HG02642 (cell line): ENCODE data around the gene KBTBD4.
A peak's percentile ranks its signal among the peaks of the same experiment; 100 is the strongest.

ENCODE experiments used
- ATAC-seq: cut with Tn5 transposase; IDR thresholded peaks from one replicate; pipeline ENCODE4 v1.9.1; 2021; ENCODE audit warnings: mild to moderate bottlenecking; ENCODE audit not compliant: unreplicated experiment, poor library complexity

The KBTBD4 gene

DNA sequence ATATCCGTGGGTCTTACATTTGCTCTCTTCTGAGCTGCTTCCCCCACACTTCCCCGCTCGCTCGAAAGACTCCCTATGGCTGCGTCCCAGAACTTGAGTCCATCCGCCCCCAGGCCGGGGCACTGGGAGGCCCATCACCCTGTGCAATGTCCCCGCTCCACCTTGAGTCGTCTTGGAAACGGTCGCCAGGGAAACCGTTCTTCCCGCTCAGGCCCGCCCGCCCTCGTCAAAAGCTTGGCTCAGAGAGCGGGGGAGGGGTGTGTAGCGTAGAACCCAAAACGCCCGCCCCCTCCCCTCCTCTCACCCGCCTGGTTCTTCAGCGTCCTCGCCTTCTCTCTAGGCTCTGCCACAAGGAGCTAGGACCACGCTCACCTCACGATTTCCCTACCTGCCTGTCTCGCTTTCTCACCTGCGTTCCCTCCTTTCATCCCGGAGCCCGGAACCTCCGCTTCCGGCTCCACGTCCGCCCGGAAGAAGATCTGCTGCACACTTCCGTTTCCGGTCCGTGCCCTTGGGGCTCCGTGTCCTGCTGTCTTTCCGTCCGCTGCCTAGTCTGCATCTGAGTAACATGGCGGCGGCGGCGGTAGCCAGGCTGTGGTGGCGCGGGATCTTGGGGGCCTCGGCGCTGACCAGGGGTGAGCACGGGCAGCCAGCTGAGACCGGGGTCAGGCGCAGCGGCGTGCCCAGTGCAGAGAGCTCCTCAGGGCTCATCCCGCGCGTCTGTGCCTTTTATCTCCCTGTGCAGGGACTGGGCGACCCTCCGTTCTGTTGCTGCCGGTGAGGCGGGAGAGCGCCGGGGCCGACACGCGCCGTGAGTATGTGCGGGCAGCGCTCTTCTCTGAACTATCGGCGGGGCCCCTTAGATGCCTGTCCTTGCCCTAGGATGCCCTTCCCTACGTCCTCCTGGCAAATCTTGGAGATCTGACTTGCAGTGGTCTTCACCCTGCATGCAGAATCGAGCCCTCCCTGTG is at the start of gene KBTBD4, which contains the start of gene NDUFS3:
Gene KBTBD4 (minus strand): TSS at position 447 of the 971 bp plus-strand sequence. CDS start 19 bp downstream, at position 428.
Gene NDUFS3 (plus strand): TSS at position 551 of the 971 bp plus-strand sequence. CDS start 18 bp downstream, at position 569.
- ATAC-seq: peak; percentile 95

DNA sequence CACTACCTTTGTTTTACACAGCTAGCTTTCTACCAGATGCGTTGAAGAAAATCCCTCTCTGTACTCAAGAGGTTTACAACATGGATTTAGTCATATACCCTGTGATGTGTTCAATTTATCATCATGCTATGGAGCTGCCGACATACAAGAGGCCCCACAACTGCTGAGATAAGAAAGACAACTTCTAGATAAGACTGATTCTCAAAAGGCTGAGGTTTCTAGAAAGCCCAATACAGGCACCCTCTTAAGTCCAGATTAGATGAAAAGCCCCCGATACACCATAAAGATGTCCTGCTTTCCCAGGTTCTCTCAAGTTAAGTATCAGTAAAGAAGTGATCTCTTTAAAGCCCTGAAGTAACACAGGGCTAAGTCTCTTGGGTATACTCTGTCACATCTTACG is 49.3 kb upstream of the KBTBD4 start:
- no peak for ATAC-seq

- no peak for ATAC-seq
Measured at GRCh38 chr11:47626234-47626633, 47.5 kb upstream of the KBTBD4 start.

DNA sequence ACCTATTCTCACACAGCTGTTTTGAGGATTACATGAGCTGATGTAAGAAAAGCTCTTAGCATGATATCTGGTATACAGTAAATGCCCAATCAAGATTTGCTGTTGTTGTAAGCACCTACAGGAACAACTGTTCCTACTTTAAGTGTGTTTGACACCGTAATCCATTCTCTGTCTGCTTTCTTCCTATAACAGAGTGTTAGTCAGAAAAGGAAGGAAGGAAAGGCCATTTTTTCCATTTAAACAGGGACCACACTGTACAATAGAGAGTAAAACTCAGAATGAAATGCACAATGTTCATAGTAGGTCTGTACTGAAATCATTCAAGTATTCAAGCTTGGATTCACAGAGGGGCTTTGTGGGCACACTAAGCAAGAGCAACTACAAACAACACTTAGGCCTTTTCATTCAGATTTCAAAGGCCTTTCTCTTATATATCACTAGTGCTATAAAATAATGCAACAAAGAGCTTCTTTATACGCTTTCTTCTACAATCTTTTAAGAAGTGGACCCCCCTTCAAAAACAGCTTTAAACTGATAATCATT is 42.1 kb upstream of the KBTBD4 start:
- ATAC-seq: no peak

DNA sequence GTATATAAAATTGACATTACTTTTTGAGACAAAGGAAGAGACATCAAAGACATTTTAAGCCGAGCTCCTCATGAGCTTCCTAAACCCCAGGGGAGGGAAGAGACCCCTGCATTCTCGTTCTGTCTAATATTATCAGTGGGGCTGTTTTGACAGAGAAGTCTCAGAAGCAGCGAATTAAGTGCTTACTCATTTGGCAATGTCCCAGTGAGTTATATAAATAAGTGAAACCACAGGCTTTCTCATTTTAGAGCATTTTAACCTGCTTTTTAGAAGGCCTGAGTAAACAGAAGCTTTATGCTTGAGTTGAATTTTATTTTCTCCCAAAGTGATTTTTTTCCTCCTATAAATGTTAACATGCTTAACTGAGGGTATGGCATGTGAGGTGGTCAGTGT is 38.6 kb upstream of the KBTBD4 start:
- ATAC-seq: no peak

- ATAC-seq: no peak
Measured at GRCh38 chr11:47616726-47617416, 38.1 kb upstream of the KBTBD4 start.

DNA sequence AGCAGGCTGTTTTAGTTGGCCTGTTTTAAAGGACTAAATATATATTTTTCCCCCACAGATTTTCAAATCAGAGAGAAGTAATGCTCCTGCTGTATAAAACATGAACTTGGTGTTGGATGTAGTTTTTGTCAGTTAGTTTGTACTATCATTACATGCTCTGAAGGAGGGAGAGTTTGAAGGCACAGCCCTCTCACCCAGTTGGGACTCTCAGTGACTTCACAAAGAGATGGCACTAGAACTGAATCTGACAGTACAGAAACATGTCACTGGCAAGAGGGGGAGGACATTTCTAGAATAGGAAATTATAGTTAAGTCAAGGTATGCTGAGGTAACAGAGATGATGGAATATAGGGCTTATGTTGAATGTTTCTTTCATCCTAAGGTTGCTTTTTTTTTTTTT is 36.5 kb upstream of the KBTBD4 start:
- no peak for ATAC-seq

DNA sequence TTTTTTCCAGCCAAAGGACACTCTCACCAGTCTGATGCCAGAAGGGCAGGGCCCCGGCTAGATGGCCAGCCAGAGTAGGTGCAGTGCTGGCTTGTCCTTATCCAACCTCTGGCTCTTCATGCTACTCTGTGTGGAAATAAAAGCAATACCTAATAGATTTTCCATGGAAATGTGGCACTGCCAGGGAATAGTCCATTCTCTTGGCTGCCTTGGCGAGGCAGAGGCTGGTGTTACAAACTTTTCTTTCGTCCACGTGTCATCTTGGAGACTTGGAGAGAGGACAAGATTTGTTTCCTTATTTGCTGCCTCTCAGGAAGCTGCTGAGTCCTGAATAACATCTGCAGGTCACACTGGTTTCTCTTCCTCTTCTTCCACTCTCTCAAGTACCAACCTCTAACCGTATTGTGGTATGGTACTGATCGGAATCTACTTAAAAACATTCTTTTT is 32.6 kb upstream of the KBTBD4 start:
- ATAC-seq: peak; percentile 67

GRCh38 chr11:47609675-47610074 is 30.9 kb upstream of the KBTBD4 start:
- ATAC-seq: no peak

DNA sequence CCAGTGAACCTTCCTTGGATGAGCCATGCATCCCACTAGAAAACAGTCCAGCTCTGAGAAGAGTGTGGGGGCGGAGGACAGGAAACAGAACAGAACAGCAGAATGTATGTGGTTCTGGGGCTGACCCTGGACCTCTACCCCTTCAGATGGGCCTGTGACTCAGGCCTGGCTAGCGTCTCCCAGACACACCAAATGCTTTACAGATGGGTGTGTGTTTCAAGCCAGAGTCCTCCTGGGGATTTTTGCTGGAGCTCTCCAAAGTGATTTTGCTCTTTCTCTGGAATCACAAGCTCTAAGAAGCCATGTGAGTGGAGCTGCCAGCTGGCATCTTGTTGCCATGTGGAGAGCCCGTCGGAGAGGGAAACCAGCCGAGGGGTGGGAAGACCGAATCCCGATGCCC is 28.6 kb upstream of the KBTBD4 start:
- no peak for ATAC-seq

GRCh38 chr11:47606731-47607130 is 28.0 kb upstream of the KBTBD4 start:
- no peak for ATAC-seq

DNA sequence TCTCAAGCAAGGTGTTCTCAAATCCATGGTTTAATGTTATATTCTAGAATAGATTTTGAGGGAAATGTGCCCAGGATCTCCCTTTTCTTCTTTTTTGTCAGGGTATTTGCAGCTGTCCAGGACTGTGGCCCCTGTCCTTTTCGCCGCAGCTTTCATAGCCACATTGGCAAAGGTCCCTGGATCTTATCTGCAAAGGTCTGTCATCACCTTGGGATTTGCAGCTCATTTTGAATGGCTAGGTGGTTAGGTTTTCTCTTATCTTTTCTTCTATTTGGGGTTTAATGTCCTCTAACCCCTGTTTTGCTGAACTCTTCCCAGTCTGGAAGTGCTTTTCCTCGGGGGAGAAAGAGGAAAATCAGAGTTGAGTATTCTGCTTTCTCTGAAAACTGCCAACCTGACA is 27.2 kb upstream of the KBTBD4 start:
- ATAC-seq: no peak

- ATAC-seq: no peak
Measured at GRCh38 chr11:47603295-47603694, 24.5 kb upstream of the KBTBD4 start.

DNA sequence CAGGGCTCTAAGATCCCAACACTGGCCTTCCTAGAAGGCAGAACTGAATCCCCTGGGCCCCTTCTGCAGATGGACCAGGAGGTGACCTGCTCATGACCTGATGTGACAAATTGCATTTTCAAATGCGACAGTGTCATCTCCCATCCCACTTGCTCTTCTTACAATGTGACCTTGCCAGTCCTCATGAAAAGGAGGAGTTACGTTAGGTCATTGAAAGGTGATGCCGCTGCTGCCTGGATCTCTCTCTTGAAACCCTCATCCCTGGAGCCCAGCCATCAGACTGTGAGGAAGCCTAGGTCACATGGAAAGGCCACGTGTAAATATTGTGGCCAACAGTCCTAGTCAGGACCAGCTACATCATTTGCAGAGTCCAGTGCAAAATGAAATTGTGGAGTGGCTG is 21.1 kb upstream of the KBTBD4 start:
- ATAC-seq: no peak

- ATAC-seq: no peak
Measured at GRCh38 chr11:47595967-47596366, 17.2 kb upstream of the KBTBD4 start.

DNA sequence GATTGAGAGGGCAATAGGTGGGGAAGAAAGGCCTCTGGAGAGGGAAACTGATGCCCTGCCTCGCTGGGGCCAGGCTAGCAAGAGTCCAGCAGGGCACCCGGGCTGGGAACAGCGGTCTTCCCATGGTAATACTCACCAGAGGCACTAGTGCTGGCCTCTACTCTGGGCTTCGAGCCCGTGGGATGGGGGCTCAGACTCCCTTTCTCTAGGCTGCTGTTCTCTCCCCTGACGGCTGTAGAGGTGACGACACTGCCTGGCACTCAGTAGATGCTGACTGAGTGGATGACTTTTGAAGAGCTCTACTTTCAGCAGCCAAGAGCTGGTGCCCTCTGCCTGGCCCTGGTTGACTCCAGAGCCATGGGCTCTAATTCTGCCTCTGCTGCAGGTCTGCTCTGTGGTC is 16.3 kb upstream of the KBTBD4 start:
- no peak for ATAC-seq

- ATAC-seq: no peak
Measured at GRCh38 chr11:47593934-47594855, 15.4 kb upstream of the KBTBD4 start, which contains the start of gene C1QTNF4. Gene C1QTNF4 (minus strand): TSS chr11:47594411. CDS start chr11:47590810, 3,601 bp downstream.

DNA sequence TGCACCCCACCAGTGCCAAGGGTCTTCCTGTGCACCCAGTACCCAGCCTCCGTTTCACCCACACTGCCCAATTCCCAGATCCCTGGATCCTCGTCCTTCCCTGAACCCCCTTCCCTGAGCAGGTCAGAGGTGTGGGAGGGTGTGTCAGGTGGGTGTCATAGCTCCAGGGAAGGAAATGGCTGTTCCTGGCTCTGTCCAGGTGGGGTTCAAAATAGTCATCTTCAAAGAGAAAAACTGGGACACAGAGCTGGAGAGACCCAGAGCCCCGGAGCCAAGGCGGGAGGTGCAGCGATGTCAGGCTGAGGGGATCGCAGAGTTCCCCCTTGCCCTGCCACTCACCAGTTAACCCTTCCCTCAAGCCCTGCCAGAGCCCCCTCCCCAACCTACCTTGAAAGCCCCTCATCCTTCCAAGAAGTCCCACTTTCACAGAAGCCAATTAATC is 14.7 kb upstream of the KBTBD4 start:
- ATAC-seq: no peak

GRCh38 chr11:47592970-47593369 is 14.2 kb upstream of the KBTBD4 start:
- ATAC-seq: no peak

DNA sequence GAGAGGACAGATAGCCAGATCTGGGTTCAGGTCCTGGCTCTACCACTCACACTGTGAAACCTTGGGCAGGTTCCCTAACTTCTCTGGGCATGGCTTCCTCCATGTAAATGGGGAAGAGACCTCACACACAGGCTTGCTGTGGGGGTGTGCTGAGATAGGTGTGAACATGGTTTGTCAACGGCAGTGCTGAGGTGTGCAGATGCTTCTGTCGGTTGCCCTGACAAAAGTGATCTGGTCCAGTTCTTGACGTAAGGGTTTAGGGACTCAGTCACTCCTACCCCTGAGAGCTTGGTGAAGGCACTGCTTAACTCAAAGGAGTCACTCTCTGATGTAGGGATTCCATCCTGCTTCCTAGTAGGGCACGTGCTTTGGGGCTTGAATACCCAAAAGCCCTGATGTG is 13.5 kb upstream of the KBTBD4 start:
- ATAC-seq: no peak
